Glomerular visceral epithelial cell (primary cell): Measurements from ENCODE around the gene RILPL1.

Source experiments
- DNase-seq: peaks from one replicate; pipeline ENCODE4 v3.0.0-alpha.2; 2016; ENCODE audit errors: extremely low spot score

Gene RILPL1

GRCh38 chr12:123428591-123428990 is 104.9 kb downstream of the RILPL1 start:
- DNase-seq, result no peak

GRCh38 chr12:123427036-123427769 is 106.3 kb downstream of the RILPL1 start:
- no peak for DNase-seq

- DNase-seq, result no peak
Observed at GRCh38 chr12:123421314-123421713, 112.2 kb downstream of the RILPL1 start.
